Parathyroid adenoma (tissue), 2 donors: ENCODE results near the gene RPL11.

ENCODE experiments used
- H2AFZ ChIP-seq: fragments of 300-600 bp; sonication (generic); one replicate; pipeline ENCODE4 v1.7.0; 2017; ENCODE audit warnings: antibody characterized with exemption, mild to moderate bottlenecking
- H3K27ac ChIP-seq: fragments of 300-600 bp; sonication (generic); one replicate; pipeline ENCODE4 v1.7.0; 2017
- H3K27me3 ChIP-seq: fragments of 300-600 bp; sonication (generic); one replicate; pipeline ENCODE4 v1.7.0; 2017; ENCODE audit warnings: low read length; ENCODE audit not compliant: control insufficient read depth, insufficient read depth
- H3K36me3 ChIP-seq: fragments of 300-600 bp; sonication (generic); one replicate; pipeline ENCODE4 v1.7.0; 2017; ENCODE audit warnings: low read length; ENCODE audit not compliant: control insufficient read depth, insufficient read depth
- H3K4me1 ChIP-seq: fragments of 300-600 bp; sonication (generic); one replicate; pipeline ENCODE4 v1.7.0; 2017; ENCODE audit warnings: control low read depth
- H3K4me2 ChIP-seq: fragments of 300-600 bp; sonication (generic); one replicate; pipeline ENCODE4 v1.7.0; 2017; ENCODE audit warnings: low read length
- H3K4me3 ChIP-seq: fragments of 300-600 bp; sonication (generic); one replicate; pipeline ENCODE4 v1.7.0; 2017; ENCODE audit warnings: low read depth, low read length
- H3K79me2 ChIP-seq: fragments of 300-600 bp; sonication (generic); one replicate; pipeline ENCODE4 v1.7.0; 2017; ENCODE audit warnings: control low read depth
- H3K9ac ChIP-seq: fragments of 300-600 bp; sonication (generic); one replicate; pipeline ENCODE4 v1.7.0; 2017; ENCODE audit warnings: mild to moderate bottlenecking
- H3K9me3 ChIP-seq: fragments of 300-600 bp; sonication (generic); one replicate; pipeline ENCODE4 v1.7.0; 2017; ENCODE audit warnings: low read length; ENCODE audit not compliant: control insufficient read depth
- TF ChIP-seq, protein P1 (sequence below): fragments of 300-600 bp; sonication (generic); IDR thresholded peaks from one replicate; pipeline ENCODE4 v1.7.0; 2017; ENCODE audit warnings: antibody characterized with exemption, mild to moderate bottlenecking
- donor health status: primary hyperparathyroidism.

The RPL11 gene

DNA sequence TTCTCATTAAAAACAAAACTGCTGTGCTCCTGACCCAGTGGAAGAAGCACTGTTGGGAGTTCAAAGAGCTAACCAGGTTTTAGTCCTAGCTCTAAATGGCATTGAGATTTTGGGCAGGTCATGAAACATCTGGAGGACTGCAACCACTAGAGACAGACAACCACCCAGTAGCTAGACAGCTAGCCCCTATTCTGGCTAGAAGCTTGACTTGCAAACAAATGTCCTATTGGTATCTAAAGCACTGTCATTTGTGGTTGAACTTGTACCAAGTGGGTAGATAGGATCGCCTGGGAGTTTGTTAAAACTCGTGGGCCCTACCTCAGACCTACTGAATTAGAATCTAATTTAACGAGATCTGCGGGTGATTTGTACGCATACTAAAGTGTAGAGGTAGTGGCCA is 6.9 kb downstream of the RPL11 start:
- H3K36me3 ChIP-seq: no peaks in the 10 kb centered on the region
- no peaks in the 10 kb centered on the region for H3K4me1 ChIP-seq
- TF ChIP-seq, protein P1, sequence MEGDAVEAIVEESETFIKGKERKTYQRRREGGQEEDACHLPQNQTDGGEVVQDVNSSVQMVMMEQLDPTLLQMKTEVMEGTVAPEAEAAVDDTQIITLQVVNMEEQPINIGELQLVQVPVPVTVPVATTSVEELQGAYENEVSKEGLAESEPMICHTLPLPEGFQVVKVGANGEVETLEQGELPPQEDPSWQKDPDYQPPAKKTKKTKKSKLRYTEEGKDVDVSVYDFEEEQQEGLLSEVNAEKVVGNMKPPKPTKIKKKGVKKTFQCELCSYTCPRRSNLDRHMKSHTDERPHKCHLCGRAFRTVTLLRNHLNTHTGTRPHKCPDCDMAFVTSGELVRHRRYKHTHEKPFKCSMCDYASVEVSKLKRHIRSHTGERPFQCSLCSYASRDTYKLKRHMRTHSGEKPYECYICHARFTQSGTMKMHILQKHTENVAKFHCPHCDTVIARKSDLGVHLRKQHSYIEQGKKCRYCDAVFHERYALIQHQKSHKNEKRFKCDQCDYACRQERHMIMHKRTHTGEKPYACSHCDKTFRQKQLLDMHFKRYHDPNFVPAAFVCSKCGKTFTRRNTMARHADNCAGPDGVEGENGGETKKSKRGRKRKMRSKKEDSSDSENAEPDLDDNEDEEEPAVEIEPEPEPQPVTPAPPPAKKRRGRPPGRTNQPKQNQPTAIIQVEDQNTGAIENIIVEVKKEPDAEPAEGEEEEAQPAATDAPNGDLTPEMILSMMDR: no peak

DNA sequence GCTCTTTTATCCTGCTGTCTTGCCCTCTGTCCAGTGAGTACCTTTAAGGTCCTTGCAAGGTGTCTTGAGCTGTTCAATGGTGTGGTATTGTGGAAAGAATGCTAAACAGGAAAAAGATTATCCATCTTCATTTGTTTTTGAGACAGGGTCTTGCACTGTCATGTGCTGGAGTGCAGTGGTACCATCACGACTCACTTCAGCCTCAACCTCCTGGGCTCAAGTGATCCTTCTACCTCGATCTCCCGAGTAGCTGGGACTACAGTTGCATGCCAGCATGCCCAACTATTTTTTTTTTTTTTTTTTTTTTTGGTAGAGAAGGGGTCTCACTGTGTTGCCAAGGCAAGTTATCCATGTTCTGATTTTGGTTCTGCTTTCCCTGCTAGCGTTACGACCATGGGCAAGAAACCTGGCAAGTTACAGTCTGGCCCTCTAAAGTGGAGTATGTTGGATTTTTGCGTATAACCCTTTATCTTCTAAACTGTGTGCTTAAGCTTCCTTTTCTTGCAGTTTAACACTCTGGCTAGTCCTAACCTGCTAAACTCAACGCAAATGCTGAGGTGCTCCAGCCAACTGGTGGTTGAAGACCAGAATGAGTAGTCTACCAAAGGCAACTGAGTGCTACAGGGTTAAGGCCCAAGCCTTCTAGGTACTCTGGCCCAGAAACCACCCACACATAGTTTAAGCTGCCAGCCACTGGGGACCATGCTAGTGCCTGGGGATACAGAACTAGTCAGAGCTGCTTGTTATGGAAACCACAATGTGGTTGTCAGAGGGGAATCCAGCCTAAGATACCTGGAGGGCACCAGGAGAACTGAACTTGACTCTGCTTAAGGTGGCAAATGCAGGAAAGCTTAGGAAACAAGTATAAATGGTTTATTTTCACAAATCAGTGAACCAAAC is 7.9 kb downstream of the RPL11 start:
- H3K4me3 ChIP-seq: no peak overlapping the region
- peaks cover 2% of the 10 kb centered on the region for H3K79me2 ChIP-seq
- no peak overlapping the region for H2AFZ ChIP-seq
- H3K36me3 ChIP-seq: no peaks in the 10 kb centered on the region
- no peak overlapping the region for H3K9ac ChIP-seq
- no peaks in the 10 kb centered on the region for H3K9me3 ChIP-seq
- H3K4me2 ChIP-seq: no peak overlapping the region
- TF ChIP-seq, protein P1: no peak
- no peaks in the 10 kb centered on the region for H3K4me1 ChIP-seq
- no peaks in the 10 kb centered on the region for H3K27me3 ChIP-seq
- H3K27ac ChIP-seq: no peak overlapping the region

More for the DNA sequence above, 6.9 kb downstream of the RPL11 start:
- no peak overlapping the region for H3K27ac ChIP-seq
- no peak overlapping the region for H3K4me2 ChIP-seq
- H2AFZ ChIP-seq: no peak overlapping the region
- no peaks in the 10 kb centered on the region for H3K9me3 ChIP-seq
- H3K27me3 ChIP-seq: no peaks in the 10 kb centered on the region
- peaks cover 3% of the 10 kb centered on the region for H3K79me2 ChIP-seq
- H3K4me3 ChIP-seq: no peak overlapping the region
- H3K9ac ChIP-seq: no peak overlapping the region

DNA sequence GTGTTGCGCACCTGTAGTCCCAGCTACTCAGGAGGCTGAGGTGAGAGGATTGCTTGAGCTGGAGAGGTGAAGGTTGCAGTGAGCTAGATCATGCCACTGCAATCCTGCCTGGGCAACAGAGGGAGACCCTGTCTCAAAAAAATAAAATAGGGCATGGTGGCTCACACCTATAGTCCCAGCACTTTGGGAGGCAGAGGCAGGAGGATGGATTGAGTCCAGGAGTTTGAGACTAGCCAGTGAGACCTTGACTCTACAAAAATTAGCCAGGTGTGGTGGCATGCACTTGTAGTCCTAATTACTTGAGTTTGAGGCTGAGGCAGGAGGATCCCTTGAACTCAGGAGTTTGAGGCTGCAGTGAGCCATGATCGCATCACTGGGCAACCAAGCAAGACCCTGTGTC is 9.7 kb downstream of the RPL11 start:
- no peak overlapping the region for H3K27ac ChIP-seq
- H3K9me3 ChIP-seq: no peaks in the 10 kb centered on the region

DNA sequence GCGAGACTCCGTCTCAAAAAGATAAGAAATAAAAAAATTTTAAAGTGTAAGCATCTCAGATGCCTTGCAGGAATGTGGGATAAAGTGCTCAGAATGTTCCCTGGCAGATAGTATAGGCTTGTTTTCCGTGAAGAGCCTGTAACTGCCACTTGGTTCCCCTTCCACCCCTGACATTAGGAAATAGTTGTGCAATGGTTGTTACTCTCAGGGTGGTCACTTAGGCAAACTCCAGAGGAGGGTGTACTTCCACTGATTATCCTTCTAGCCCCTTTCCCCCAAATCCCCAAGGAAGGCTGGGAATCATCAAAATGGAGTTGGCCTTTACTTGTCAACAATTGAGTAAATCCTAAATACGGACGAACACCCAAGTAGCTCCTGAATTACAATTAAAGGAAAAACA is 10.4 kb downstream of the RPL11 start:
- H3K36me3 ChIP-seq: no peaks in the 10 kb centered on the region
- no peak overlapping the region for H3K9ac ChIP-seq
- no peaks in the 10 kb centered on the region for H3K27me3 ChIP-seq
- no peak overlapping the region for H3K27ac ChIP-seq
- no peaks in the 10 kb centered on the region for H3K9me3 ChIP-seq
- TF ChIP-seq, protein P1: no peak
- peaks cover 5% of the 10 kb centered on the region for H3K79me2 ChIP-seq
- H3K4me2 ChIP-seq: no peak overlapping the region
- no peaks in the 10 kb centered on the region for H3K4me1 ChIP-seq
- H2AFZ ChIP-seq: no peak overlapping the region
- no peak overlapping the region for H3K4me3 ChIP-seq

More for the DNA sequence above, 9.7 kb downstream of the RPL11 start:
- no peak overlapping the region for H2AFZ ChIP-seq
- no peak overlapping the region for H3K9ac ChIP-seq
- no peaks in the 10 kb centered on the region for H3K4me1 ChIP-seq
- H3K79me2 ChIP-seq: peaks cover 5% of the 10 kb centered on the region
- TF ChIP-seq, protein P1: no peak
- no peaks in the 10 kb centered on the region for H3K27me3 ChIP-seq
- H3K4me2 ChIP-seq: no peak overlapping the region
- no peaks in the 10 kb centered on the region for H3K36me3 ChIP-seq
- no peak overlapping the region for H3K4me3 ChIP-seq
